Dendritic cell treated with granulocyte-macrophage colony-stimulating factor and Interleukin-4, amounts not matched to agents 40 ng/mL and 50 ng/mL, for 4 days (primary cell): ENCODE data around the gene CSNK2A1.
"Not testable (repeated sequence)": the region's sequence is repeated elsewhere in the genome, so short reads cannot be mapped to it uniquely, and the experiment has no call there.

Experiments
- H3K27ac Mint-ChIP-seq: one replicate; pipeline ENCODE4 v1.8.0; 2022; ENCODE audit warnings: mild to moderate bottlenecking, mixed read lengths
- H3K27me3 Mint-ChIP-seq: one replicate; pipeline ENCODE4 v1.8.0; 2022; ENCODE audit warnings: mild to moderate bottlenecking, mixed read lengths
- H3K36me3 Mint-ChIP-seq: one replicate; pipeline ENCODE4 v1.8.0; 2022; ENCODE audit warnings: low read depth, mixed read lengths
- H3K4me1 Mint-ChIP-seq: one replicate; pipeline ENCODE4 v1.8.0; 2022; ENCODE audit warnings: low read depth, mixed read lengths
- H3K4me3 Mint-ChIP-seq: one replicate; pipeline ENCODE4 v1.8.0; 2022; ENCODE audit warnings: mild to moderate bottlenecking, moderate library complexity, mixed read lengths
- H3K9me3 Mint-ChIP-seq: one replicate; pipeline ENCODE4 v1.8.0; 2022; ENCODE audit warnings: mixed read lengths
- intact Hi-C: fragments of 100-400 bp; cut with micrococcal nuclease; formaldehyde crosslinking; loops from one replicate; pipeline ENCODE4 v1.15.0; 2022

The CSNK2A1 gene

GRCh38 chr20:478010-478948 lies 65.3 kb downstream of the CSNK2A1 start:
- Mint-ChIP-seq H3K27ac (no peak overlapping the region), H3K9me3 (no peaks in the 10 kb centered on the region), H3K4me3 (no peak overlapping the region), H3K36me3 (peaks cover 80% of the 10 kb centered on the region), H3K27me3 (no peaks in the 10 kb centered on the region), H3K4me1 (no peaks in the 10 kb centered on the region)
- intact Hi-C loops, result no loop called here

- H3K4me1 Mint-ChIP-seq, H3K9me3 Mint-ChIP-seq, H3K27ac Mint-ChIP-seq, H3K27me3 Mint-ChIP-seq, intact Hi-C loops, H3K4me3 Mint-ChIP-seq: not testable (repeated sequence)
- peaks cover 65% of the 10 kb centered on the region for H3K36me3 Mint-ChIP-seq
Measured at GRCh38 chr20:476561-477249, 66.9 kb downstream of the CSNK2A1 start.

GRCh38 chr20:475463-476357 lies 67.9 kb downstream of the CSNK2A1 start:
- Mint-ChIP-seq H3K4me3 (no peak overlapping the region), H3K4me1 (no peaks in the 10 kb centered on the region), H3K36me3 (peaks cover 59% of the 10 kb centered on the region), H3K9me3 (no peaks in the 10 kb centered on the region), H3K27ac (no peak overlapping the region), H3K27me3 (no peaks in the 10 kb centered on the region)
- intact Hi-C loops, result no loop called here

GRCh38 chr20:474581-474980 lies 69.0 kb downstream of the CSNK2A1 start:
- intact Hi-C loops, result no loop called here
- no peaks in the 10 kb centered on the region for H3K9me3 Mint-ChIP-seq
- H3K27me3 Mint-ChIP-seq, result peaks cover 1% of the 10 kb centered on the region
- H3K27ac Mint-ChIP-seq, result no peak overlapping the region
- peaks cover 50% of the 10 kb centered on the region for H3K36me3 Mint-ChIP-seq
- no peaks in the 10 kb centered on the region for H3K4me1 Mint-ChIP-seq
- no peak overlapping the region for H3K4me3 Mint-ChIP-seq

GRCh38 chr20:472889-473292 lies 70.7 kb downstream of the CSNK2A1 start:
- H3K27ac Mint-ChIP-seq, result no peak overlapping the region

GRCh38 chr20:472137-472846 lies 71.3 kb downstream of the CSNK2A1 start:
- Mint-ChIP-seq H3K27ac (no peak overlapping the region), H3K9me3 (peaks cover 12% of the 10 kb centered on the region), H3K4me3 (no peak overlapping the region), H3K4me1 (no peaks in the 10 kb centered on the region), H3K27me3 (peaks cover 4% of the 10 kb centered on the region), H3K36me3 (peaks cover 27% of the 10 kb centered on the region)
- intact Hi-C loops, result no loop called here

More at GRCh38 chr20:472889-473292, 70.7 kb downstream of the CSNK2A1 start:
- intact Hi-C loops, result no loop called here
- no peak overlapping the region for H3K4me3 Mint-ChIP-seq
- peaks cover 33% of the 10 kb centered on the region for H3K36me3 Mint-ChIP-seq
- H3K4me1 Mint-ChIP-seq, result no peaks in the 10 kb centered on the region
- H3K9me3 Mint-ChIP-seq, result peaks cover 6% of the 10 kb centered on the region
- peaks cover 2% of the 10 kb centered on the region for H3K27me3 Mint-ChIP-seq

- H3K4me3 Mint-ChIP-seq, result no peak overlapping the region
- intact Hi-C loops, result no loop called here
- H3K27ac Mint-ChIP-seq, result no peak overlapping the region
- no peaks in the 10 kb centered on the region for H3K4me1 Mint-ChIP-seq
- H3K9me3 Mint-ChIP-seq, result peaks cover 15% of the 10 kb centered on the region
- H3K27me3 Mint-ChIP-seq, result peaks cover 11% of the 10 kb centered on the region
- peaks cover 13% of the 10 kb centered on the region for H3K36me3 Mint-ChIP-seq
Measured at GRCh38 chr20:469746-470490, 73.7 kb downstream of the CSNK2A1 start.

GRCh38 chr20:467755-468154 lies 75.8 kb downstream of the CSNK2A1 start:
- Mint-ChIP-seq H3K27ac (no peak overlapping the region), H3K27me3 (peaks cover 11% of the 10 kb centered on the region), H3K36me3 (no peaks in the 10 kb centered on the region), H3K9me3 (peaks cover 15% of the 10 kb centered on the region), H3K4me3 (no peak overlapping the region), H3K4me1 (peaks cover 6% of the 10 kb centered on the region)
- intact Hi-C loops, result no loop called here

GRCh38 chr20:462199-462991 lies 81.2 kb downstream of the CSNK2A1 start, which contains the start of gene TBC1D20:
Gene TBC1D20 (minus strand): TSS chr20:462533. CDS start chr20:462405, 128 bp downstream.
- peak within 1 kb of the TSS; percentile 89 for H3K4me3 Mint-ChIP-seq
- intact Hi-C loops, result loop anchor here (5.0 kb wide), 1 partner anchor 55 kb away; the partner anchor contains the start of gene RBCK1
- H3K36me3 Mint-ChIP-seq, result peaks cover 13% of the 10 kb centered on the region
- H3K4me1 Mint-ChIP-seq, result peaks cover 36% of the 10 kb centered on the region
- H3K9me3 Mint-ChIP-seq, result peaks cover 4% of the 10 kb centered on the region
- H3K27ac Mint-ChIP-seq, result peak within 1 kb of the TSS; percentile 83
- H3K27me3 Mint-ChIP-seq, result peaks cover 8% of the 10 kb centered on the region

GRCh38 chr20:461254-462198 lies 82.1 kb downstream of the CSNK2A1 start:
- Mint-ChIP-seq H3K36me3 (peaks cover 16% of the 10 kb centered on the region), H3K9me3 (no peaks in the 10 kb centered on the region), H3K4me3 (peak overlapping the region; percentile 89), H3K27me3 (no peaks in the 10 kb centered on the region), H3K4me1 (peaks cover 36% of the 10 kb centered on the region), H3K27ac (peak overlapping the region; percentile 83)
- intact Hi-C loops, result loop anchor here (5.0 kb wide), 1 partner anchor 54 kb away; the partner anchor contains the start of gene RBCK1

GRCh38 chr20:460707-461106 lies 82.9 kb downstream of the CSNK2A1 start:
- H3K36me3 Mint-ChIP-seq, result peaks cover 16% of the 10 kb centered on the region
- H3K27me3 Mint-ChIP-seq, result no peaks in the 10 kb centered on the region
- H3K4me3 Mint-ChIP-seq, result no peak overlapping the region
- no peaks in the 10 kb centered on the region for H3K9me3 Mint-ChIP-seq
- intact Hi-C loops, result loop anchor here (5.0 kb wide), 1 partner anchor 53 kb away; the partner anchor contains the start of gene RBCK1
- H3K27ac Mint-ChIP-seq, result no peak overlapping the region
- peaks cover 36% of the 10 kb centered on the region for H3K4me1 Mint-ChIP-seq
